Measurements from ENCODE around the gene NEU2. TPM values are rescaled to one million over a fixed set of nuclear protein-coding genes. Genes with fewer than 3 reads are reported as not detected.
A peak's percentile ranks its signal among the peaks of the same experiment; 100 is the strongest.

Gene NEU2
- total and polyA plus RNA-seq, 2 of the 13 experiments (the other 11 are each of a cell fraction or from before 2014, with no cell fraction given), result not detected

GRCh38 chr2:233059797-233060500 lies 27.5 kb downstream of the NEU2 start, which contains the start of gene INPP5D (continued):
- TF ChIP-seq ZNF616 (CRISPR knock-in tag; IDR thresholded peaks at IDR 0.05; ENCODE audit: low read depth), result no peak
- TF ChIP-seq, protein P1, sequence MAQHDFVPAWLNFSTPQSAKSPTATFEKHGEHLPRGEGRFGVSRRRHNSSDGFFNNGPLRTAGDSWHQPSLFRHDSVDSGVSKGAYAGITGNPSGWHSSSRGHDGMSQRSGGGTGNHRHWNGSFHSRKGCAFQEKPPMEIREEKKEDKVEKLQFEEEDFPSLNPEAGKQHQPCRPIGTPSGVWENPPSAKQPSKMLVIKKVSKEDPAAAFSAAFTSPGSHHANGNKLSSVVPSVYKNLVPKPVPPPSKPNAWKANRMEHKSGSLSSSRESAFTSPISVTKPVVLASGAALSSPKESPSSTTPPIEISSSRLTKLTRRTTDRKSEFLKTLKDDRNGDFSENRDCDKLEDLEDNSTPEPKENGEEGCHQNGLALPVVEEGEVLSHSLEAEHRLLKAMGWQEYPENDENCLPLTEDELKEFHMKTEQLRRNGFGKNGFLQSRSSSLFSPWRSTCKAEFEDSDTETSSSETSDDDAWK (CRISPR knock-in tag; IDR thresholded peaks at IDR 0.05), result no peak
- peak; percentile 87 for TF ChIP-seq ELF1 (CRISPR knock-in tag; IDR thresholded peaks at IDR 0.05)
- TF ChIP-seq POLR2AphosphoS5 (IDR thresholded peaks at IDR 0.05; ENCODE audit: low read depth, low read length), result peak; percentile 34
- TF ChIP-seq HCFC1 (IDR thresholded peaks at IDR 0.05; ENCODE audit: low read depth, low read length), result no peak
- TF ChIP-seq HOXA9 (CRISPR knock-in tag; IDR thresholded peaks at IDR 0.05; ENCODE audit: borderline replicate concordance), result no peak
- TF ChIP-seq NFKBIZ (CRISPR knock-in tag; IDR thresholded peaks at IDR 0.05), result 0 out of 2 replicates have a peak, but pooled peaks have one; percentile 50
- no peak for TF ChIP-seq ISX (CRISPR knock-in tag; conservative IDR thresholded peaks at IDR 0.05)
- 0 out of 2 replicates have a peak, but pooled peaks have one; percentile 34 for TF ChIP-seq ZSCAN21 (CRISPR knock-in tag; IDR thresholded peaks at IDR 0.05; ENCODE audit: borderline replicate concordance)
- TF ChIP-seq TIGD3 (CRISPR knock-in tag; IDR thresholded peaks at IDR 0.05; ENCODE audit: borderline replicate concordance), result no peak
- no peak for TF ChIP-seq ADNP (CRISPR knock-in tag; IDR thresholded peaks at IDR 0.05)
- TF ChIP-seq NFIC (IDR thresholded peaks at IDR 0.05; ENCODE audit: low read length), result no peak
- TF ChIP-seq, protein P2, sequence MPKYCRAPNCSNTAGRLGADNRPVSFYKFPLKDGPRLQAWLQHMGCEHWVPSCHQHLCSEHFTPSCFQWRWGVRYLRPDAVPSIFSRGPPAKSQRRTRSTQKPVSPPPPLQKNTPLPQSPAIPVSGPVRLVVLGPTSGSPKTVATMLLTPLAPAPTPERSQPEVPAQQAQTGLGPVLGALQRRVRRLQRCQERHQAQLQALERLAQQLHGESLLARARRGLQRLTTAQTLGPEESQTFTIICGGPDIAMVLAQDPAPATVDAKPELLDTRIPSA (CRISPR knock-in tag; IDR thresholded peaks at IDR 0.05; ENCODE audit: borderline replicate concordance), result no peak; the same call in 1 of the 2 replicates
- TF ChIP-seq, protein P3, sequence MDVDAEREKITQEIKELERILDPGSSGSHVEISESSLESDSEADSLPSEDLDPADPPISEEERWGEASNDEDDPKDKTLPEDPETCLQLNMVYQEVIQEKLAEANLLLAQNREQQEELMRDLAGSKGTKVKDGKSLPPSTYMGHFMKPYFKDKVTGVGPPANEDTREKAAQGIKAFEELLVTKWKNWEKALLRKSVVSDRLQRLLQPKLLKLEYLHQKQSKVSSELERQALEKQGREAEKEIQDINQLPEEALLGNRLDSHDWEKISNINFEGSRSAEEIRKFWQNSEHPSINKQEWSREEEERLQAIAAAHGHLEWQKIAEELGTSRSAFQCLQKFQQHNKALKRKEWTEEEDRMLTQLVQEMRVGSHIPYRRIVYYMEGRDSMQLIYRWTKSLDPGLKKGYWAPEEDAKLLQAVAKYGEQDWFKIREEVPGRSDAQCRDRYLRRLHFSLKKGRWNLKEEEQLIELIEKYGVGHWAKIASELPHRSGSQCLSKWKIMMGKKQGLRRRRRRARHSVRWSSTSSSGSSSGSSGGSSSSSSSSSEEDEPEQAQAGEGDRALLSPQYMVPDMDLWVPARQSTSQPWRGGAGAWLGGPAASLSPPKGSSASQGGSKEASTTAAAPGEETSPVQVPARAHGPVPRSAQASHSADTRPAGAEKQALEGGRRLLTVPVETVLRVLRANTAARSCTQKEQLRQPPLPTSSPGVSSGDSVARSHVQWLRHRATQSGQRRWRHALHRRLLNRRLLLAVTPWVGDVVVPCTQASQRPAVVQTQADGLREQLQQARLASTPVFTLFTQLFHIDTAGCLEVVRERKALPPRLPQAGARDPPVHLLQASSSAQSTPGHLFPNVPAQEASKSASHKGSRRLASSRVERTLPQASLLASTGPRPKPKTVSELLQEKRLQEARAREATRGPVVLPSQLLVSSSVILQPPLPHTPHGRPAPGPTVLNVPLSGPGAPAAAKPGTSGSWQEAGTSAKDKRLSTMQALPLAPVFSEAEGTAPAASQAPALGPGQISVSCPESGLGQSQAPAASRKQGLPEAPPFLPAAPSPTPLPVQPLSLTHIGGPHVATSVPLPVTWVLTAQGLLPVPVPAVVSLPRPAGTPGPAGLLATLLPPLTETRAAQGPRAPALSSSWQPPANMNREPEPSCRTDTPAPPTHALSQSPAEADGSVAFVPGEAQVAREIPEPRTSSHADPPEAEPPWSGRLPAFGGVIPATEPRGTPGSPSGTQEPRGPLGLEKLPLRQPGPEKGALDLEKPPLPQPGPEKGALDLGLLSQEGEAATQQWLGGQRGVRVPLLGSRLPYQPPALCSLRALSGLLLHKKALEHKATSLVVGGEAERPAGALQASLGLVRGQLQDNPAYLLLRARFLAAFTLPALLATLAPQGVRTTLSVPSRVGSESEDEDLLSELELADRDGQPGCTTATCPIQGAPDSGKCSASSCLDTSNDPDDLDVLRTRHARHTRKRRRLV (CRISPR knock-in tag; IDR thresholded peaks at IDR 0.05), result peak; percentile 41
- TF ChIP-seq ZNF790 (CRISPR knock-in tag; IDR thresholded peaks at IDR 0.05; ENCODE audit: borderline replicate concordance), result 0 out of 2 replicates have a peak, but pooled peaks have one; percentile 78
- TF ChIP-seq BRD4 (CRISPR knock-in tag; IDR thresholded peaks at IDR 0.05), result peak; percentile 84; the same call in 1 of the 2 replicates
- TF ChIP-seq ZNF709 (CRISPR knock-in tag; IDR thresholded peaks at IDR 0.05), result 0 out of 2 replicates have a peak, but pooled peaks have one; percentile 53
- 0 out of 2 replicates have a peak, but pooled peaks have one; percentile 35 for TF ChIP-seq KDM5A (IDR thresholded peaks at IDR 0.05; ENCODE audit: borderline replicate concordance, low read length)
- 0 out of 2 replicates have a peak, but pooled peaks have one; percentile 24 for TF ChIP-seq KDM4B (CRISPR knock-in tag; IDR thresholded peaks at IDR 0.05)
- TF ChIP-seq NFYC (CRISPR knock-in tag; IDR thresholded peaks at IDR 0.05), result no peak
- TF ChIP-seq IRX3 (CRISPR knock-in tag; IDR thresholded peaks at IDR 0.05; ENCODE audit: borderline replicate concordance, low read depth), result no peak
- no peak for TF ChIP-seq NCOR1 (IDR thresholded peaks at IDR 0.05; ENCODE audit: borderline replicate concordance, low read length)

Measured in HepG2 (cell line).